SK-N-DZ (cell line): Measurements from ENCODE around the gene SMIM36.
"Not testable (repeated sequence)": the region's sequence is repeated elsewhere in the genome, so short reads cannot be mapped to it uniquely, and the experiment has no call there.

ENCODE experiments used
- DNase-seq: peaks from one replicate; pipeline ENCODE4 v3.0.0-alpha.2; 2015; ENCODE audit warnings: low spot score
- small RNA-seq, 2 experiments: library from RNA; depleted of rRNA; stranded (forward); fragments of <200 nt; gene quantifications; one replicate each; pipeline ENCODE3, GENCODE V24; 2014

SMIM36 gene

DNA sequence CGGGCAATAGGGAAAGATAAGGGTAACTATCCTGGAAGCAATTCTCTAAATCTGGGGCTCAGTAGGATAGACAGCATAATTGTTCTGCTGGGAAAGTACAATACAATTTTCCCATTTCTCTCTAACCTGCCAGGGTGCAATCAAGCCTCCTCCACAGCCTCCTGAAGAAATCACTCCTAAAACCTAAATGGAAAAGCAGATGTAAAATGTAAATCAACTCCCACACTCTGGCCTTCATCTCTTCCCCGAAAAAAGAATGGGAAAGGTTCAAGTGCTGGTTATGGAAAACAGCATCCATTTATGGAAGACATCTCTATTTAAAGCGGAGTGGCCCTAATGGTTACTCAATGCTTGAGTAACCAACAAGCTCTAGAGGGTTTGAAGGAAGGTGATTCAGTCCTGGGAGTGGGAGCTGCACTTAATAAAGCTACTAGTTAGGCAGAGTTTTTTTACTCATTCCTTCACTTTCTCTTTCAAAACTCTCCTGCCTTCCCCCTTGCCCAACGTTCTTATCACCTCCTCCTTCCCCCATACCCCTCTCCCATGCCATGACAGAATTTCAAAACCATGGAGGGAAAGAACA is 94.7 kb downstream of the SMIM36 start:
- no peak for DNase-seq

DNA sequence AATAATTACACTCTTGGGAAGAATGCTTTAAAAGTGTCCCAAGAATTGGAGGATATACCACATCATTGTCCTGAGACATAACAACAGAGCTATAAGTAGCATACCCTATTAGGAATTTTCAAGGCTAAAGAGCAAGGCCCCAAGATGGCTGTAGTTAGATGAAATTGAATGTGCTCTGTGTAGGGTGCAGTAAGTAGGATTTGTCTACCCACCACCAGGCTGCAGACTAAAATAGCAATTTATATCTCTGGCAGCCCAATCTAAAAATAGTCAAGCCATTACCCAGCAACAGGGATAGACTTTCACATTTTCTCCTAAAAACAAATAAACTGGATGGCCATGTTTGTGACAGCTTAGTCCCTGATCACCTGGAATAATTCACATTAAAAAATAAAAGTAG is 95.3 kb downstream of the SMIM36 start:
- no peak for DNase-seq

DNA sequence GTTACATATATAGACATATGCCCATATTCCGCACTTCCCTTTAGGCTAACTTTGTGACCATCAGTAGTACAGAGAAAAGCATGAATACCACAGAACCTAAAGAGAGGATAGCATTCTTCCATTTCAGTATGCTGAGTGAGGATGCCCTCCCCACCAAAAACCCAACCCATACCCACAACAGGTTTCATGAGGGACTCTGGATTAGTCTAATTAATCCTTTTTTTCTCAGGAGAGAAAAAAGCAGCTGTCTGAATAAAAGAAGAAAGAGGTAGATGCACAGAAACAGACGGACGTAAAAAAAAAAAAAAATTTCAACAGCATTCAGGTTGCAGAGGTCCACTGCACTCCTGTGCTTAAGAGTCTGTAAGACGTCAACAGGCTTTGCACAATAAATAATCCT is 96.3 kb downstream of the SMIM36 start:
- DNase-seq, result no peak

DNA sequence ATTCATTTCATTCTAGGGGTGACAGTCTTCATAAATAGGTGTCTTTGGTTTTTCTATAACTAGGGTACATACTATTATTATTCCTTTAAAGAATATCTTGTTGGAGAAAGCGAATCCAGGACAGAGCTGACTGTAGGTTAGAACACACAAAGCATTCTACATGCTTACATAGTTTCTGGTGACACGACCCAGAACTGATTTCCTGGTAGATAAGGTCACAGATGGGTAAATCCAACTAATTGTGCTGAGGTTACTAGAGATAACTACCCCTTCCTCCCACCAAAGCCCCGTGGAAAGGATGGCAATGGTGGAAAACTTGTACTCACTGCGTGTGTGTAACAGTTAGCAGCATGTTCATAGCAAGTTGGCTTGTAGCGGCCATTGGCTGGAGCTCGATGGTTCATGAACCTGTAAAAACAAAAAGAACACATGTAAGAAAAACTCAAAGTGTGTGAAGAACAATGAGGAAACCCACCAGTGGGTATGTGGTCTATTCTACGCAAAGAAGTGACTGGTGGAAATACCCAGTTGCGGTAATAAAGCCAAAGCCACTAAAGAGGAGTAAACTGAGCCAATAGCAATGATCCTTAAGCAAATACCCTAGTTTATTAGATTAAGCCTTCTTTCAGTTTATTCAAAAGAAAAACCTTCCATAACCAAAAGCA is 97.3 kb downstream of the SMIM36 start:
- no peak for DNase-seq

DNA sequence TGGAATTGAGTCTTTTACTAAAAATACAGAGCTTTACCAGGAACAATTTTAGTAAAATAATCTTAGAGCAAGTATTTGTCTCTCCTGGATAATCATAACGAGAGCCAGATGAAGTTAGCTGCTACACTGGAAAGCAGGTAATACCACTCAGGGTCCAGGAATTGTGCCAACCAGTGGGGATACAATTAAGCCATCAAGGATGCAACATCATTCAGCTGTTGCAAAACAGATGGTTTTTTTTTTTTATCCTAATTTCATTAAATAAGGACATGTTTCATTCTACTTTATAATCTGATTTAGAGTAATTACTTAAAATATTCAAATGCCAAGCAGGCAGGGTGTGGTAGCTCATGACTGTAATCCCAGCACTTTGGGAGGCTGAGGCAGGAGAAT is 99.8 kb downstream of the SMIM36 start:
- no peak for DNase-seq

DNA sequence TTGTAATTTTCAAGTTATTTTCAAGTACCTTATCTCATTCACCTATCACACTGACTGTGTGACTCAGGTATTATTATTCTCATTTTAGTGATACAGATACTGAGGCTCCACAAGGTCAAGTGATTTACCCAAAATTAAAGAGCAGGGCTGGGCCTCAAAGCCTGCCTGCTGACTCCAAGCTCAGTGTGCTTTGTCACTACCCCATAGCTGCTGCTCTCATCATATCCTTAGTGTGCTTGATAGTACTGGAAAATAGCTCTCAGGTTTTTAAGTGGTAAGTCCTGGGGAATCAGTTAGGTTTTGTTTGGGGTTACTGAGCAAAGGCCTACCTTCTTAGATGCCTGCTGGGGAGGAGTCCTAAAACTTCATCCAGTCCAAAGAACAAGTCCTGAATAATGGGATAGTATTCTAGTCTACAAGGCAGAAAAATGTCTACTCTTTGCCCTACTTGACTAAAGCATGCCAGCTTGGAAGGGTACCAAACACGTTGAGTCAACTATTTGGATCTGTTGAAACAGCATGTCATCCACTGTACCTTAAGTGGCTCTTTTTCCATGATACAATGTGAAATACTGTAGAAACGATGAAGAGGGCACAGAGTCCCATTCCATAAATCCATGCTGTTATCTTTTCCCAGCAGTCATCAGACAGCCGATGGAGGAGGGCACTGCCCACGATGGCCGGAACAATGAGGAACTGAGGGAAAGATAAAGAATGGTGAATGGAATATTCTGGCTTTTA is 100.4 kb downstream of the SMIM36 start:
- DNase-seq, result no peak

DNA sequence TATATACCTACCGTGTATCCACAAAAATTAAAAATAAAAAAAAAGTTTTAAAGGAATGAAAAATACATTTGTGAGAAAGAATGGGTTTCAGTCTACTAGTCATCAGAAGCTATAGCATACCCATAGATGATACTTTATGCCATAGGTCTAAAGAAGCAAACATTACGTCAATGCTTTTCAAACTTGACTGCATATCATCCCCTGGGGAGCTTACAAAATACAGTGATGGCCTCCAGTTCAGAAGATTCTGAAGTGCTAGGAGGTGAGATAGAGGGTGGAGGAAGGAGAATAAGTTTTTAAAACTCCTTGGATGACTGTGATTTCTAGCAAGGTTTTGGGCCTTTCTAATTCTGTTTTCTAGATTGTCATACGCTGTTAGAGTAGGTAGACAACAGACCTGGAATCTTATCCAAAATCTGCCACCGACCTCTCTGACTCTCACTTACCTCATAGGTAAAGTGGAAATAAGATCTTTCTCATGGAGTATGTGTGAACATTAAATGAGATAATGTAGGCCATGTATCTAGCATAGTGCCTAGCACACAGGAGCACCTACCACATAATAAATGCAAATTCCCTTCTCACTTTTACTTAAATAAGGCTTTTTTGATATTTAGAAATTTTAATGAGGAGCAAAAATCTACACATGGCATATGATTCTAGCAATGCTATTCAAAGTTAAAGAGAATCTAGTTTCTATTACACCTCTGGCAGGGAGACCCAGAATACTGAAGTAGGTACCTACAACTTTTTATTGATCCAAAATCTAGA is 102.0 kb downstream of the SMIM36 start:
- DNase-seq, result no peak

DNA sequence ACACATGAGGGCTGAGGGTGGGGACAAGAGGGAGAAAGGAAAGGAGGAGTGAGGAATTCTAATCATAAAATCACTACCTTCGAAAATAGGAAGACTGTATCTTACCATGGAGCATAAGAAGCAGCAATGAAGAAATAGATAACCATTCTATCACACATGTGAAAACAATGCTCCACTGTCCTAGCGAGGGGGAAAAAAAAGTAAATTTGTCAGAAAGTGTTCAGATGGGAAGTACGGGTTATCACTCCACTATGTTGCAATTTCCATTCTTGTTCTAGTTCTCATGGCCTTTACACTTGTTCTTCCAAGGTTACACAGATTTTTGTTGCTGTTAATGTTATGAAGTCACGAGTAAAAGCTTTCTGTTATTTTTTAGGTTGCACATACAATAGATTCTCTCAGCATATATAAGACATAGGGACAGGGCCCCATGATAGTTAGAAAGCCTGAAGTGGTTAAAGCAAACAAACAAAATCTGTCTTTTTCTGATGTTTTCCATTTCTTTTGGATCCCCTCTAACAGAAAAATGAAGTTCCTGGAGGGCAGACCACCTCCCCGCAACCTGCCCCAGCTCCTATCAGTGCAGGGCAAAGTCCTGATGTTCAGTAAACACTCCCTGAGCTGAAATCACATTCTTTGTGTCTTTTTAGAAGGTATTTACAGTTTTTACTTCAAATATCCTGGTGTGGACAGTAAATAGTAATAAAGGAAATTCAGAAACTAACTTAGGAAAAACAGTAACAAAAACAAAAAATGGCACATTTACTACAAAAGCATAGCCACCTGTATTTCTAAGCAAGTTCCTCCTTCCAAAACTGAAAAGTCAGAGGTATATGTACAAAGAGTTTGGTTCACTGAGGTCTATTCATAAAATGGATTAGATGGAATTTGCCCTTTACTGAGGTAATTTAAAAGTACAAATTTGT is 103.3 kb downstream of the SMIM36 start:
- no peak for DNase-seq

DNA sequence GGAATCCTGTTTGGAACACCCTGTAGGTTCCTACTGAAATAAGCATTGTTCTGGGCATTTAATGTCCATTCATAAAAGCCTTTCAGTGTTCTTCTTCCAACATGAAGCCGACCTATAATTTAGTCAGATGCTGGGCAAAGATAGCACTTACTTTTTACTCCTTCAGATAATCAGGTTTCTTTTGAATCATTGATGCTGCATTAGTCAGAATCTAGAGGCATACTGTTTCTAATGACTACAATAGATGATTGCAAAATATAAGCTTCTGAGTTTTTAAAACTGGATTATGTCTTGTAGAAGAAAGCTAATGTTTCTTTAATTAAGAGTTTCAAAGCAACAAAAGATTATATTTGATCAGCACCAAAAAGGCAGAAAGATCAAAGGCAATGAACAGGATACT is 105.7 kb downstream of the SMIM36 start:
- DNase-seq, result no peak

DNA sequence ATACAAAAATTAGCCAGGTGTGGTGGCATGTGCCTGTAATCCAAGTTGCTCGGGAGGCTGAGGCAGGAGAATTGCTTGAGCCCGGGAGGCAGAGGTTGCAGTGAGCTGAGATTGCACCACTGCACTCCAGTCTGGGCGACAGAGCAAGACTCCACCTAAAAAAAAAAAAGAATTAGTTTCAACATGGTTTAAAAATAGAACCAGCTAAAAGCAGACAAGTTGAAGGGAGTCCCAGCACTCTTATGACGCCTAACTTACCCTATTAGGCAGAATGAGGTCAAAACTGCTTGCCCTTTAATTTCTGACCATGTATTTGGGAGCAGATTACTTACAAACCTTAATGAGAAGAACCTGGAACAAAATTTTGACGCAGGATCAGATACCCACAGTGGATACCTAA is 107.1 kb downstream of the SMIM36 start:
- DNase-seq, result not testable (repeated sequence)

DNA sequence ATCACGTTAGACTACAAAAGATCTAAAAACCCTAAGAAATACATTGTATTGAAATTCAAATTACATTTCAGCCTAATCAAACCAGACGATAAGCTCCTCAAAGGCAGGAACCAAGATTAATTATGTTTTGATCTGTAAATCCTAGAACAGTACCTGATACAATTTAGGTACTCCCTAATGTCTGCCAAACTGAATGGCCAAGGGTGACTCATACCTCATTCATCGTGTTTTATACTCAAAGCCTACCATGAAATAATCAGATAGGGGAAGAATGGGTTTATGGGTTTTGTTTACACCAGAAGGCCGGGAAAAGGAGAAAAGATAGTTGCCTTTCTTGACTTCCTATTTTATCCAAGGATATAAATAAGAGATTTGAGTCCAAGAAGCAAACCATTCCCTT is 108.9 kb downstream of the SMIM36 start:
- no peak for DNase-seq

Small RNAs within 50 kb of the gene (small RNA-seq; reads per million reads assigned to genes)
- gene RNU6-1249P, result 0 reads per million in 2 experiments
